ENCODE measurements around the gene TAS2R46.

DNA sequence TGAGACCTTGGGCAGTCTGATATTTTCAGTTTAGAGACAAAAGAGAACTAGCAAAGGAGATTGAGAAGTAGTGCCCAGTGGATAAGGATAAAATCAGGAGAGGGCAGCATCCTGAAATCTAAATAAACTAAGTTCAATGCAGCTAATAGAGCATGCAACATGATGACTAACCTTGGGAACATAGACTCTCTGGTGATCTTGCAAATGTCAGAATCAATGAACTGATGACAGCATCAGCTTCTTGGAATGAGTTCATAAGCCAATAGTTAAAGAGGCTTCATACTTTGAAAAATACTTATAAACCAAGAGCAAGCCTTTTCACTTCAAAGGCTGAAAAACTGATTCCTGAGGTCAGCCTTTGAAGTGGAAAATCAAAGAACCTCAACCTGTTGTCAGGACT is 47.9 kb downstream of the TAS2R46 start:
- TF ChIP-seq, protein P1, sequence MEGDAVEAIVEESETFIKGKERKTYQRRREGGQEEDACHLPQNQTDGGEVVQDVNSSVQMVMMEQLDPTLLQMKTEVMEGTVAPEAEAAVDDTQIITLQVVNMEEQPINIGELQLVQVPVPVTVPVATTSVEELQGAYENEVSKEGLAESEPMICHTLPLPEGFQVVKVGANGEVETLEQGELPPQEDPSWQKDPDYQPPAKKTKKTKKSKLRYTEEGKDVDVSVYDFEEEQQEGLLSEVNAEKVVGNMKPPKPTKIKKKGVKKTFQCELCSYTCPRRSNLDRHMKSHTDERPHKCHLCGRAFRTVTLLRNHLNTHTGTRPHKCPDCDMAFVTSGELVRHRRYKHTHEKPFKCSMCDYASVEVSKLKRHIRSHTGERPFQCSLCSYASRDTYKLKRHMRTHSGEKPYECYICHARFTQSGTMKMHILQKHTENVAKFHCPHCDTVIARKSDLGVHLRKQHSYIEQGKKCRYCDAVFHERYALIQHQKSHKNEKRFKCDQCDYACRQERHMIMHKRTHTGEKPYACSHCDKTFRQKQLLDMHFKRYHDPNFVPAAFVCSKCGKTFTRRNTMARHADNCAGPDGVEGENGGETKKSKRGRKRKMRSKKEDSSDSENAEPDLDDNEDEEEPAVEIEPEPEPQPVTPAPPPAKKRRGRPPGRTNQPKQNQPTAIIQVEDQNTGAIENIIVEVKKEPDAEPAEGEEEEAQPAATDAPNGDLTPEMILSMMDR (IDR thresholded peaks at IDR 0.05) = no peak
- TF ChIP-seq REST (IDR thresholded peaks at IDR 0.05; ENCODE audit: insufficient read depth in 1 of 2, low read depth in 2 of 2, low read length in 1 of 2) = no peak
